HCT116 (cell line): ENCODE results near the gene ARMC3. TPM values are rescaled to one million over a fixed set of nuclear protein-coding genes. Genes with fewer than 3 reads are reported as not detected.

ENCODE experiments used
- ATAC-seq: fragments of 200-7000 bp; cut with Tn5 transposase; 2 replicates; pipeline ENCODE4 v1.9.1; 2020; ENCODE audit warnings: mild to moderate bottlenecking, moderate library complexity
- BruUV-seq: library from RNA; stranded (reverse); fragments of 400-500 nt; replicated peaks from 2 replicates; lab custom pipeline; 2021; lab: Mats Ljungman, UMichigan
- CTCF ChIA-PET: fragments of 300-600 bp; sonication (Branson Sonifier 250); formaldehyde crosslinking; loops from one replicate; lab custom pipeline; 2021; ENCODE audit warnings: antibody characterized with exemption; lab: Charles Lee
- POLR2A ChIA-PET: fragments of 300-600, 350-600 bp; sonication (Branson Sonifier 250); formaldehyde crosslinking; loops from one replicate; lab custom pipeline; 2021; ENCODE audit warnings: antibody characterized with exemption; lab: Charles Lee
- RAD21 ChIA-PET, 2 experiments: fragments of 300-600 bp; sonication (Branson Sonifier 250); formaldehyde crosslinking; loops; one replicate each; lab custom pipeline; 2023; ENCODE audit warnings: low total read pairs in 2 of 2; ENCODE audit not compliant: uncharacterized antibody in 2 of 2, unreplicated experiment in 2 of 2, low non-redundant PET in 1 of 2; lab: Charles Lee
- DNase-seq: peaks from one replicate; pipeline ENCODE4 v3.0.0-alpha.2; 2010; ENCODE audit warnings: low read depth, low spot score
- H2AFZ ChIP-seq: fragments of 200-600 bp; shearing (Covaris generic), sonication (generic); 2 replicates; pipeline ENCODE4 v1.6.1; 2017; ENCODE audit warnings: low read depth, mixed run types, mixed read lengths, antibody characterized with exemption, low read length; ENCODE audit not compliant: poor library complexity, severe bottlenecking
- H3K27ac ChIP-seq: 2 replicates; pipeline ENCODE4 v1.5.1; 2012; ENCODE audit warnings: low read depth, low read length
- H3K27me3 ChIP-seq: fragments of 200-600 bp; sonication (generic); 2 replicates; pipeline ENCODE4 v1.6.1; 2016; ENCODE audit warnings: mixed run types, low read length, mixed read lengths; ENCODE audit not compliant: insufficient read depth
- H3K36me3 ChIP-seq, 2 experiments: fragments of 200-500 bp in 1 of 2; fragments of 200-600 bp in 1 of 2; sonication (Bioruptor generic) in 1 of 2; sonication (generic) in 1 of 2; 2 replicates each; pipeline versions ENCODE4 v1.5.1 to v1.6.1; 2014 to 2016; ENCODE audit warnings: low read length in 2 of 2, inconsistent platforms in 1 of 2, mixed read lengths in 1 of 2, mixed run types in 1 of 2; ENCODE audit not compliant: insufficient read depth in 2 of 2, control insufficient read depth in 1 of 2
- H3K4me1 ChIP-seq, 2 experiments: fragments of 200-600 bp in 1 of 2; sonication (generic) in 1 of 2; 2 replicates each; pipeline versions ENCODE4 v1.5.1 to v1.6.1; 2012 to 2017; ENCODE audit warnings: low read length in 2 of 2, inconsistent platforms in 1 of 2, mild to moderate bottlenecking in 1 of 2, mixed read lengths in 1 of 2, mixed run types in 1 of 2, moderate library complexity in 1 of 2; ENCODE audit not compliant: insufficient read depth in 2 of 2, control insufficient read depth in 1 of 2
- H3K4me2 ChIP-seq: fragments of 200-600 bp; sonication (generic); 2 replicates; pipeline ENCODE4 v1.6.1; 2017; ENCODE audit warnings: mixed run types, low read length, mixed read lengths
- H3K4me3 ChIP-seq, 2 experiments: fragments of 200-600 bp in 1 of 2; sonication (generic) in 1 of 2; replicated peaks in 1 of 2; 2 replicates each; pipeline ENCODE4 v1.5.1; 2011 to 2016; ENCODE audit warnings: low read length in 2 of 2, control low read depth in 1 of 2, low read depth in 1 of 2, mild to moderate bottlenecking in 1 of 2, mixed read lengths in 1 of 2, mixed run types in 1 of 2
- H3K79me2 ChIP-seq: fragments of 200-600 bp; sonication (generic); 2 replicates; pipeline ENCODE4 v1.6.1; 2017; ENCODE audit warnings: mild to moderate bottlenecking, mixed run types, low read length, moderate library complexity, mixed read lengths; ENCODE audit not compliant: insufficient read depth
- H3K9ac ChIP-seq: fragments of 200-600 bp; sonication (generic); 2 replicates; pipeline ENCODE4 v1.6.1; 2016; ENCODE audit warnings: low read length, mixed read lengths
- H3K9me2 ChIP-seq: fragments of 200-600 bp; sonication (generic), shearing (Covaris generic); 2 replicates; pipeline ENCODE4 v1.6.1; 2017; ENCODE audit warnings: mixed run types, mild to moderate bottlenecking, moderate library complexity; ENCODE audit not compliant: insufficient read depth
- H3K9me3 ChIP-seq, 2 experiments: fragments of 200-500 bp in 1 of 2; fragments of 200-600 bp in 1 of 2; sonication (Bioruptor generic) in 1 of 2; sonication (generic) in 1 of 2; 2 replicates each; pipeline ENCODE4 v1.6.1; 2014 to 2017; ENCODE audit warnings: low read length in 2 of 2, mixed read lengths in 2 of 2, inconsistent platforms in 1 of 2, low read depth in 1 of 2, mild to moderate bottlenecking in 1 of 2, mixed run types in 1 of 2, moderate library complexity in 1 of 2; ENCODE audit not compliant: control insufficient read depth in 1 of 2, insufficient read depth in 1 of 2
- H4K20me1 ChIP-seq: fragments of 200-600 bp; sonication (generic), shearing (Covaris generic); 2 replicates; pipeline ENCODE4 v1.6.1; 2017; ENCODE audit warnings: mixed run types, mild to moderate bottlenecking, moderate library complexity; ENCODE audit not compliant: insufficient read depth
- ELF1 ChIP-seq: IDR thresholded peaks from 2 replicates; pipeline ENCODE4 v1.6.1; 2012; ENCODE audit warnings: low read depth, borderline replicate concordance
- EZH2phosphoT487 ChIP-seq: fragments of 200-600 bp; IDR thresholded peaks from 2 replicates; pipeline ENCODE4 v1.6.1; 2018; ENCODE audit warnings: antibody characterized with exemption, borderline replicate concordance
- JUND ChIP-seq: IDR thresholded peaks from 2 replicates; pipeline ENCODE4 v1.6.1; 2012
- REST ChIP-seq: IDR thresholded peaks from 2 replicates; pipeline ENCODE4 v1.6.1; 2012; ENCODE audit warnings: low read depth
- ZBTB33 ChIP-seq: IDR thresholded peaks from 2 replicates; pipeline ENCODE4 v1.6.1; 2011; ENCODE audit warnings: mild to moderate bottlenecking, low read length, moderate library complexity; ENCODE audit not compliant: insufficient replicate concordance; ENCODE audit errors: extremely low read depth
- ZFX ChIP-seq: fragments of 450-650 bp; IDR thresholded peaks from 2 replicates; pipeline ENCODE4 v1.6.1; 2017
- intact Hi-C: fragments of 100-400 bp; cut with micrococcal nuclease; formaldehyde crosslinking; loops from 2 replicates; pipeline ENCODE4 v1.10.0; 2022
- total RNA-seq: library from RNA; stranded (reverse); gene quantifications from one replicate; pipeline ENCODE4 v1.2.1, GENCODE V29; 2021; ENCODE audit not compliant: unreplicated experiment

The ARMC3 gene
- total RNA-seq, 1 experiment from 2014 or later, result 2.6 TPM

GRCh38 chr10:22932626-22933370 is 4.9 kb downstream of the ARMC3 start:
- Histone ChIP-seq H3K4me2 (no peak overlapping the region), H3K79me2 (no peaks in the 10 kb centered on the region), H3K9ac (no peak overlapping the region), H3K36me3 (no peaks in the 10 kb centered on the region), H3K4me1 (peaks cover 0 to 23% of the 10 kb centered on the region in 2 experiments; a peak in 3 of 4 replicates), H3K27ac (no peak overlapping the region), H3K4me3 (no peak overlapping the region), H3K9me2 (no peaks in the 10 kb centered on the region), H3K27me3 (no peaks in the 10 kb centered on the region), H3K9me3 (no peaks in the 10 kb centered on the region), H4K20me1 (no peaks in the 10 kb centered on the region), H2AFZ (no peak overlapping the region)
- DNase-seq (no peak), ATAC-seq (no peak)
- BruUV-seq, result no TSS peak
- TF ChIP-seq EZH2phosphoT487, result no peak
- no peak for TF ChIP-seq JUND
- TF ChIP-seq ZFX, result no peak
- TF ChIP-seq ZBTB33, result no peak
- RAD21 ChIA-PET, result no interaction called here
- CTCF ChIA-PET, result no interaction called here
- intact Hi-C loops, result no loop called here
- POLR2A ChIA-PET, result interaction anchor here (0.8 kb wide), 1 partner anchor 10 kb away, joined by 3 read pairs; no protein-coding TSS in a partner anchor

- H3K27me3 ChIP-seq, result no peaks in the 10 kb centered on the region
- no peak overlapping the region for H2AFZ ChIP-seq
- POLR2A ChIA-PET, result no interaction called here
- no peak overlapping the region for H3K4me3 ChIP-seq
- no peaks in the 10 kb centered on the region for H3K36me3 ChIP-seq
- H3K27ac ChIP-seq, result no peak overlapping the region
- TF ChIP-seq ELF1 (no peak), EZH2phosphoT487 (no peak), REST (no peak), ZBTB33 (no peak)
- H3K9me2 ChIP-seq, result no peaks in the 10 kb centered on the region
- ATAC-seq, result no peak
- H3K4me2 ChIP-seq, result no peak overlapping the region
- no peaks in the 10 kb centered on the region for H4K20me1 ChIP-seq
- H3K4me1 ChIP-seq, result peaks cover 0 to 15% of the 10 kb centered on the region in 2 experiments; a peak in 3 of 4 replicates
- RAD21 ChIA-PET, result no interaction called here
- CTCF ChIA-PET, result no interaction called here
- no peak for DNase-seq
- BruUV-seq, result no TSS peak
- no peaks in the 10 kb centered on the region for H3K9me3 ChIP-seq
- H3K9ac ChIP-seq, result no peak overlapping the region
- intact Hi-C loops, result no loop called here
- H3K79me2 ChIP-seq, result no peaks in the 10 kb centered on the region
Measured at GRCh38 chr10:22934726-22935125, 6.9 kb downstream of the ARMC3 start.
